Fibroblast of lung (primary cell): ENCODE data around the gene PPP1R10.

Experiments used
- EZH2 ChIP-seq: IDR thresholded peaks from 2 replicates; pipeline ENCODE4 v1.5.1; 2012; ENCODE audit warnings: low read length, control low read depth, mild to moderate bottlenecking; ENCODE audit errors: missing control alignments
- TF ChIP-seq, protein P1 (sequence below), 2 donors: IDR thresholded peaks in 1 of 2; conservative IDR thresholded peaks in 1 of 2; 1 replicate in 1 of 2; 2 replicates in 1 of 2; pipeline ENCODE4 v1.5.1; 2011 to 2012; ENCODE audit warnings: low read length in 2 of 2, control low read depth in 1 of 2, inconsistent platforms in 1 of 2, low read depth in 1 of 2, mild to moderate bottlenecking in 1 of 2

DNA sequence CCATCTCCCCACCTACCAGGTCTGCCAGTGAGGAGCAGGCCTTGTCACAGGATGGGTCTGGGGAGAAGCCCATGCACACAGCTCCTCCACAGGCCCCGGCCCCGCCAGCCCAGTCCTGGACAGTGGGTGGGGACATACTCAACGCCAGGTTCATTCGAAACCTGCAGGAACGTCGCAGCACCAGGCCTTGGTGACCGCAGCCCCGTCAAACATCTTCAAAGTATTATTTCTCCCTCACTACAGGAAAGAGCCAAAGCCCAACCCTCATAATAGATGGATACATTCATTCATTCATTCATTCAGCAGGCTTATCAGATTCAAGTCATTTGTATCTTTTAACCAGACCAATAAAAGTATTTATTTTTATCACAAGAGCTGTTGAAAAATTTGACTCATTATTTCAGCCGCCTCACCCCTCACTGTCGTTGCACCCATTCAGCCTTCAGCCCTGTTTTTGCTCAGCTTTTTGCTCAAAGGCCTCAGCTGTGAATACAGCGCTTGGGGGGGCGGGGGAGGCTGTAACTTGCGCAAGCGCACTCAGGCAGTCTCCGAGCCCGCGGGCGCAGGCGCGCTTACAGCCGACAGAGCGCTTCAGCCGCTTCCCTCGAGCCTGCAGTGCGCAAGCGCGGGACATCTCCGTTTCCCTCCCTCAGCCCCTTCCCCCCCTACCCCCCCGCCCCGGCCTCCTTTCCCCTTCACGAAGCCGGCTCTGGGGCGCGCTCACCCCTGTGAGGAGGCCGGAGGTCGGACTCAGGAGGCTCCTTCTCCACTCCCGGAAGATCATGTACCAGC is 29.6 kb upstream of the PPP1R10 start, which contains the start of gene C6orf136:
- TF ChIP-seq, protein P1, sequence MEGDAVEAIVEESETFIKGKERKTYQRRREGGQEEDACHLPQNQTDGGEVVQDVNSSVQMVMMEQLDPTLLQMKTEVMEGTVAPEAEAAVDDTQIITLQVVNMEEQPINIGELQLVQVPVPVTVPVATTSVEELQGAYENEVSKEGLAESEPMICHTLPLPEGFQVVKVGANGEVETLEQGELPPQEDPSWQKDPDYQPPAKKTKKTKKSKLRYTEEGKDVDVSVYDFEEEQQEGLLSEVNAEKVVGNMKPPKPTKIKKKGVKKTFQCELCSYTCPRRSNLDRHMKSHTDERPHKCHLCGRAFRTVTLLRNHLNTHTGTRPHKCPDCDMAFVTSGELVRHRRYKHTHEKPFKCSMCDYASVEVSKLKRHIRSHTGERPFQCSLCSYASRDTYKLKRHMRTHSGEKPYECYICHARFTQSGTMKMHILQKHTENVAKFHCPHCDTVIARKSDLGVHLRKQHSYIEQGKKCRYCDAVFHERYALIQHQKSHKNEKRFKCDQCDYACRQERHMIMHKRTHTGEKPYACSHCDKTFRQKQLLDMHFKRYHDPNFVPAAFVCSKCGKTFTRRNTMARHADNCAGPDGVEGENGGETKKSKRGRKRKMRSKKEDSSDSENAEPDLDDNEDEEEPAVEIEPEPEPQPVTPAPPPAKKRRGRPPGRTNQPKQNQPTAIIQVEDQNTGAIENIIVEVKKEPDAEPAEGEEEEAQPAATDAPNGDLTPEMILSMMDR (conservative IDR thresholded peaks at IDR 0.05 in 1 of 2, IDR thresholded peaks at IDR 0.05 in 1 of 2; ENCODE audit: low read depth in 1 of 2, low read length in 2 of 2): no peak
- TF ChIP-seq EZH2: no peak
